NCI-H187 treated with DMSO at 0.1 percent for 48 hours (cell line): Measurements from ENCODE around the gene PCSK9.
"Not testable (repeated sequence)": the region's sequence is repeated elsewhere in the genome, so short reads cannot be mapped to it uniquely, and the experiment has no call there.

Experiments used
- DNase-seq: peaks from one replicate; lab custom pipeline; 2025; lab: John Stamatoyannopoulos, UW

Gene PCSK9

DNA sequence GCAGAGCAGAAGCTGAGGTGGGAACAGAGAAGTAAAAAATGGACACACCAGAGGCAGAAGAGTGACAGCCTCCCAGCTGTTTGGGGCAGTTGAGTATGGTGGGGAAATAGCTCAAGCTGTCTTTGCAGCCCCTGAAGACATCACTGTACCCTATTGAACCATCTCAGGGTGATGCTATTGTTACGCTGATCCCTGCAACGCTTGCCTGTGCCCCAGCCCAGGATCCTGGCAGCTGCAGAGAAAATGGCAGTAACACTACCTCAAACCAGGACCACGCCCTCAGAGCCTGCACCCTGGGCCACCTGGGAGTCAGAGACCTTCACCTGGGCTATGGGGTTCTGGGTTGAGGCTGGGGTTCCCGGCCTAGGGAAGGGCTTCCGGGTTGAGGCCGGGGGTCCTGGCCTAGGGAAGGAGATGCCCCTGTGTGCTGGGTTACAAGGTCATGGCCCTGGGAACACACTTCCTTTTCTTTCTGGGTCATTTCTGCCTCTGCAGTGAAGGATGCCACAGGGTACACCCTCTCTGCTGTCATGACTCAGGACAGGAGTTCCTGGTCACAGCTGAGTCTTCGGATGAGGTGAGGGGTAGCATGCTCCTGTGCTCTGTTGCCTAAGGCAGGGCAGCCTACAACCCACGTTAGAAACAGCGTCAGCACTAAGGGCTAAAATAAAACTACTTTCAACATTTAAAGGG, 29.0 kb upstream of the PCSK9 start:
- no peak for DNase-seq

- DNase-seq, result no peak
Measured at GRCh38 chr1:55010887-55011217, 28.5 kb upstream of the PCSK9 start.

DNA sequence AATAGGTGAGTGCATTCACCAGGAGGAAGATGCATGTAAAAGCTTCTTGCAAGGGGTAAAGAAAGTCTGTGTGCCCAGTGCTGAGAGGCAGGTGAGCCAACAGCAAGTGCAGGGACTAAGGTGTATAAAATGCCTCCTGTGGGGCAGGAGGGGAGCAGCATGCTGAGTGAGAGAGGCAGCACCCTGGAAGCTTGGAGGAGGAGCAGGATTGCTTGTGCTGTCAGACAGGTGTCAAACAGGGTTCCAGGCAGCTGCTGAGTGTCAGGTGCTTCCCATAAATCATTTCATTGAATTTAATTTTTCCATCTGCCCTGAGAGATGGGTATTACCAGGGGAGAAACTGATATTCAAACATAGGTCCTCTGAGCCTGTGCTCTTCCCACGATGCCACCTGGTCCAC, 26.7 kb upstream of the PCSK9 start:
- DNase-seq, result peak; percentile 49

GRCh38 chr1:55015123-55015522, 24.2 kb upstream of the PCSK9 start:
- DNase-seq, result no peak

- DNase-seq, result no peak
Measured at GRCh38 chr1:55015731-55016620, 23.4 kb upstream of the PCSK9 start.

- DNase-seq, result no peak
Measured at GRCh38 chr1:55018395-55018794, 21.0 kb upstream of the PCSK9 start.

DNA sequence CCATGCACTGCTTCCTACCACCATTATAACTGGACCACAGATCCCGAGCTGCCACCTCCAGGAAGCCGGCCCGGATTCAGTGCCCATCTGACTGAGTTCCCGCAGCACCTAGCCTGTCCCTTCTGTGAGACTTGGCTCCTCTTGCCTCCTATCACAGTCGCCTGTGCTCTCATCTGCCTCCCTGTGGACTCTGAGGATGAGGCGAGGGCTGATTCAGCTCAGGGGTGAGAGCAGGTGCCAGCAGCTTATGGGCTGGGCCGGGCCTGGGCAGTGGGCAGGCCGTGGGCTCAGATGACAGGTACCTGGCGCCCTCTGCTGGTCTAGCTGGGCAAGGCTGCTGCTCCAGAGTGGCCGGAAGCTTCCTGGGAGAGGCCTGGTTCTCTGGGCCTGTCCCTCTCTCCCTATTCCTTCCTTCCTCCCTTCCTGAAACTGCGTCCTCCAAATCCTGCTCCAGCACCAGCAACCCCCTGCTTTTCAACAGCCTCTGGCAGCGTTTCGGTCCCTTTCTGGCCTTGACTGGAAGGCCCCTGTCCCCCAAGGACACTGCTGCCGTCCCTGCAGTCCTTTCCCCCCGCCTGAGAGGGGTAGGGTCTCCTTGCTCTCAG, 17.3 kb upstream of the PCSK9 start:
- DNase-seq, result peak; percentile 63

GRCh38 chr1:55024163-55024562, 15.2 kb upstream of the PCSK9 start:
- not testable (repeated sequence) for DNase-seq

GRCh38 chr1:55026682-55027081, 12.7 kb upstream of the PCSK9 start:
- not testable (repeated sequence) for DNase-seq

DNA sequence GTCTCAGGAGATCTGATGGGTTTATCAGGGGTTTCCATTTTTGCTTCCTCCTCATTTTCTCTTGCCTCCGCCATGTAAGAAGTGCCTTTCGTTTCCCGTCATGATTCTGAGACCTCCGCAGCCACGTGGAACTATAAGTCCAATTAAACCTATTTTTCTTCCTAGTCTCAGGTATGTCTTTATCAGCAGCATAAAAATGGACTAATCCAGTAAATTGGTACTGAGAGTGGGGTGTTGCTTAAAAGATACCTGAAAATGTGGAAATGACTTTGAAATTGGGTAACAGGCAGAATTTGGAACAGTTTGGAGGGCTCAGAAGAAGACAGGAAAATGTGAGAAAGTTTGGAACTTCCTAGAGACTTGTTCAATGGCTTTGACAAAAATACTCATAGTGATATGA, 8.2 kb upstream of the PCSK9 start:
- DNase-seq, result not testable (repeated sequence)

DNA sequence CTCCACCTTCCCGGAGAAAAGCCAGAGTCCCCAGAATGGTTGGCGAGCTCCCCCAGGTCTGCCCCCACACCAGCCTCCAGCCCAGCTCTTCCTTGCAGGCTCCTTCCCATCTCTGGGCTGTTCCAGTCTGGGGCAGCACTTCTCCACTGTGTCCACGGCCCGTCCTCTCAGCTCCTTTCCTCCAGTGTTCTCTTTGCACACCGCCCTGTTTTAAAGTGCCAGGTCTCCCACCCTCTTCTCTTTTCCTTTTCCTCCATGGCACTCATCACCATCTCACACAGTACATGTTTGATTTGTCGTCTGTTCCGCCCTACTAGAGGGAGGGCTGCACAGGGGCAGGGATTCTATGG, 6.1 kb upstream of the PCSK9 start:
- DNase-seq, result no peak

DNA sequence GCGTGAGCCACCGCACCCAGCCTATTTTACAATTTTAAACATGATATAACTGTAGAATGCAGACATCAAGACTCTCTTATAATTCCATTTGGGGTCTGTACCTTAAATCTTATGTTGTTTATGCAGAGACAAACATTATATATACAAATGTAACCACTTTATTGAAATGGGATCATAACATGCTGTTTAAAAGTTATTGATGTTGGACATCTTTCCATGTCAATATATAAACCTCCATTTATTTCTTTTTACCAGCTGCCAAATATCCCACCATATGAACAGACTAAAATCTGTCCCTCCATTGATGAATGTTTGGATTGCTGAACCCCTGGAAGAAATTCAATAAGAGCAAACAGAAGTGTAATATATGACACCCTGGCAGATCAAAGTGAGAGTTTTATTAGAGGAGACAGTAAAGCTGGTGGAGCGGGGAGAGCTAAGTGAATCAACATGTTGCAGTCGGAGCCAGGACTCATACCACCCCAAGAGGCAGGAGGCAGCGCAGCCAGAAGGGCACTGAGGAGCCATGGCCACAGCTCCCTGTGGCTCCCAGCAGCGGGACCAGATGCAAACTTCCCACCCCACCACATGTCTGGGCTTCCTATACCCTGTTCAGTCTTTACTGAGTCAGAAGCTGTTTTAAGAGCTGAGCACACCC, 4.7 kb upstream of the PCSK9 start:
- no peak for DNase-seq

GRCh38 chr1:55035904-55036303, 3.4 kb upstream of the PCSK9 start:
- no peak for DNase-seq

DNA sequence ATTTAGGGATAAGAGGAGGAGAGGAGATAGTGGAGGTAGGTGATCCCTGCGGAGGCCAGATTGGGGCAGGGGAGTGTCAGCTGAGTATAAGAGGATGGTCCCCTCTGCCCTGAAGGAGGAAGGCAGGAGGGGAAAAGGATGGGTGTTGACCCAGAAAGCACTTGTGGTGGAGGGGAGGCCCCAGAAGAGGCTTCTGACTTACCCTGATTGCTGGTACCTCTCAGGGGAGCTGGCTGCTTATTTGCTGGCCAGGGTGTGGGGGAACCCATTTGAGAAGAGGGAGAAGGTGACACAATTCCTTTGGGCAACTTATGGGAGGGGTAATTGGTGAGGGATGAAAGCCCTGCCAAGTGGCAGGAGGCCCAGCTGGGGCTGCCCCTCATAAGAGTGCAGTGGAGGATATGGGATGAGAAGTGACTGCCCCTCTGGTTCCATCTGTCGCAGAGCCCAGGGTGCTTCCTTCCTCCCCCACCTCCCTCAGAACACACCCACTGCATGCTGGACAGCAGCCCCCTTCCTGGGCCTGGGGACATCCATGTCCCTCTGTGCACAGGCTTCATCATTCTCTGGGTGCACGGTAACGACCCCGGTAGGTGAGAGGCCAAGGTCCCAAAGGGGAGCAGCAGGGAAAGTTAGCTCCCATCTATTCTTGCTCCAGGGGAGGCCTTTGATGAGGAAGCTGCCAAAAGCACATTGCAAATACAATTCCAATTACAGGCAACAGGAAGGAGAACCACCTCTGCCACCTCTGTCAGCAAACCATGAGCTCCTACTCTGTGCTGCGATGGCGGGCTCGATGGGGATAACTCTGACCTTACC, 1.4 kb upstream of the PCSK9 start:
- no peak for DNase-seq

DNA sequence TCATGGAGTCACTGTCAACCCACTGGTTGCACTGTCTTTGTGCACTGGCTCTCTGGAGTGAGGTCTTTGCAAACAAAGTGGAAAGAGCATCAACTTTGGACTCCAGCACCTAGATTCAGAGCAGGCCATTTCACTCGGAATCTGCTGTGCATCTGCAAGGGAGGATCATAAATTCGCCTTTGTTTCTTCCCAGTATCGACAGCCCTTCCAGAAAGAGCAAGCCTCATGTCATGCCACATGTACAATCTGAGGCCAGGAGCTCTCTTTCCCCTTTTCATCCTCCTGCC, 853 bp upstream of the PCSK9 start:
- DNase-seq, result no peak

DNA sequence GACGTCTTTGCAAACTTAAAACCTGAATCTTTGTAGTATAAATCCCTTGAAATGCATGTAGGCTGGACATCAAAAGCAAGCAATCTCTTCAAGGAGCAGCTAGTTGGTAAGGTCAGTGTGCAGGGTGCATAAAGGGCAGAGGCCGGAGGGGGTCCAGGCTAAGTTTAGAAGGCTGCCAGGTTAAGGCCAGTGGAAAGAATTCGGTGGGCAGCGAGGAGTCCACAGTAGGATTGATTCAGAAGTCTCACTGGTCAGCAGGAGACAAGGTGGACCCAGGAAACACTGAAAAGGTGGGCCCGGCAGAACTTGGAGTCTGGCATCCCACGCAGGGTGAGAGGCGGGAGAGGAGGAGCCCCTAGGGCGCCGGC, 390 bp upstream of the PCSK9 start:
- DNase-seq, result no peak

GRCh38 chr1:55040083-55040932, 960 bp downstream of the PCSK9 start:
- no peak for DNase-seq

- no peak for DNase-seq
Measured at GRCh38 chr1:55040933-55041494, 1.7 kb downstream of the PCSK9 start.

- DNase-seq, result no peak
Measured at GRCh38 chr1:55041613-55042012, 2.3 kb downstream of the PCSK9 start.

DNA sequence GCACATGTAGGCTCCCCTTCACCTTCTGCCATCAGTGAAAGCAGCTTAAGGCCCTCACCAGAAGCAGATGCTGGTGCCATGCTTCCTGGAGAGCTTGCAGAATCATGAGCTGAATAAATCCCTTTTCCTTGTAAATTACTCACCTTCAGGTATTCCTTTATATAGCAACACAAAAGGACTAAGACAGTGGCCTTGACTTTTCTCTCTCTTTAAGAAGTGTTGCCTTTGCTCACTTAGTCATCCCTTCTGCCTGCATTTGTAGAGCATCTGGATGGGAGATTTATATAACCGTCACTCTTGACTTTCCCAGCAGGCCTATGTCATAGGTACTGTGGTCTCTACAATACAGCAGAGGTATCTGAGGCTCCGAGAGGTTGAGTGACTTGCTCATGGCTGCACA, 3.7 kb downstream of the PCSK9 start:
- DNase-seq, result no peak

- no peak for DNase-seq
Measured at GRCh38 chr1:55043726-55044125, 4.4 kb downstream of the PCSK9 start.
